Measurements from ENCODE around the gene CCNY.

Gene CCNY

GRCh38 chr10:35595106-35595505 is 258.8 kb downstream of the CCNY start:
- DNase-seq = no peak

DNA sequence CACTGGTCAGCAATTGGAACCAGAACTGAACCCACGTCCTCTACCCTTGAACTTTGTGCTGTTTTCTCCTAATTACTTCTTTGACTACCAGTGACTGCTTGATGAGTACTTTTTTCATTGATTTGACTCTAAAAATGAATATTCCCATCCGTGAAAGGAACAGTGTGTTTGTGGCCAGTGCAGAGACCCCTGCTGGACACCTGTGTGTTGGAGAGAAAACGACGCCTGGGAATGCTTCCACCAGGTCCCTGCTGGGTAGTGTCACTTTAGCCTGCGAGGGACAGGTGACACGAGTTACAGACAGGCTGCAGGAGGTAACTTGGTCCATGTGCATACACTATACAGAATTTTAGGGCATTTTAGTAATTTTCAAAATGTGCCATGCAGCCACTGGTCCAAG is 262.1 kb downstream of the CCNY start:
- no peak for DNase-seq

DNA sequence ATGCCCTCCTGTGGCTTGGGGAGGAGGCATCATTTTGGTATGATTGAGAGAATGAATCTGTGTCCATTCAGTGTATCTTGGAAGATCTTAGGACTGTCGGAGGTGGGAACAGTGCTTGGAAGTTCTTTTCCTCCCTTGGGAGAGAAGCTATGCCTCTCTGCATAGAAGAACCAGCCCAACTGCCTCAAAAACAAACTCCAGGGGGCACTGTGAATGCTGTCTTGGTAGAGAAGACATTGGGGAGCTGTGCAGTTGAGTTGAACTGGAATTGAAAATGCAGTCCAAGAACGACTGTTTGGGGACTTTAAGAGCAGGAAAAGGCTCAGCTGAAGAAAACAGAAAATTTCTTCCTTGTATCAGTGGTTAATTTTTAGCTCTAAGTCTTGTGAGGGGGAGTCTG is 263.9 kb downstream of the CCNY start:
- DNase-seq = no peak

DNA sequence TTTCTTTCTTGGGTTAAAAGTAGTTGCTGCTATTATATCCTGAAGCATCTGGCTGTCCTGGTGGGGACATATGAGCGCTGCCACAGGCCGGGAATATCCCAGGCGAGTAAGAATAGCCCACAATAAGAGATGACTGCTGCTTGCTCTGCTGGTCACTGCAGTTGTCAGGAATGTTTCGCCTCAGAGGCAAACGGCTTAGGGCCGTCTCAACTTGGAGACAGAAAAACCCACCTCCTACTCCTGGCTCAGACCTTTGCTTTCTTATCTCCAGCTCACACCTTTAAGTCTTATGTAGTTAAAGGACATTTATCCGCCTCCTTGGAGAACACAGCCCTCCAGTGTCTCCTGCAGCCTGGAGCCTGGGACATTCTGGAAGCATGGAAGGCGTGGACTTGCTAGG is 268.9 kb downstream of the CCNY start, which contains the start of gene GJD4:
Gene GJD4 (plus strand): TSS at position 151 of the 400 bp plus-strand sequence. CDS start 227 bp downstream, at position 378.
- DNase-seq = no peak

GRCh38 chr10:35606430-35606829 is 270.1 kb downstream of the CCNY start:
- no peak for DNase-seq

GRCh38 chr10:35607475-35608327 is 271.4 kb downstream of the CCNY start:
- DNase-seq = peak; percentile 29

DNA sequence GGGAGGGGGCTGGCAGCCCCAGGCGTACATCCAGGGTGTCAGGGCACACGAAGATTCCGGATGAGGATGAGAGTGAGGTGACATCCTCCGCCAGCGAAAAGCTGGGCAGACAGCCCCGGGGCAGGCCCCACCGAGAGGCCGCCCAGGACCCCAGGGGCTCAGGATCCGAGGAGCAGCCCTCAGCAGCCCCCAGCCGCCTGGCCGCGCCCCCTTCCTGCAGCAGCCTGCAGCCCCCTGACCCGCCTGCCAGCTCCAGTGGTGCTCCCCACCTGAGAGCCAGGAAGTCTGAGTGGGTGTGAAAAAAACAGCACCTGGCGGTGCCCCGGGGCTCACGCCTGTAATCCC is 272.0 kb downstream of the CCNY start:
- peak; percentile 11 for DNase-seq

DNA sequence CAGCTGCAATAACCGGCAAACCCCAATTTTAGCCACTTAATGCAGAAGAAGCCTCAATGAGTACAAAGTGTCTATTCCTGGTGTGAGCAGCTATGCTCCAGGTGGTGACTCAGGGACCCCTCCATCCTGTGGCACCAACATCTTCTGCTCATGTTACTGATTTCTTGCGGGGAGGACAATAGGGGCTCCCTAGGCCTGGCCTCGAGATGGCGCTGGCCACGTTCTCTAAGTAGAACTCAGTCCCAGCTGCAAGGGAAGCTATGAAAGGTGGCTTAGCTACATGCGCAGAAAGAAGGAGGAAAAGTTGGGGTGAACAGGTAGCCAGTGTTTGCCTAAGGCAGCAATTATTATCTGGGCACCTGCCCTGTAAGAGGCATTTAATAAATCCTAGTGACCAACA is 275.4 kb downstream of the CCNY start:
- DNase-seq = peak; percentile 21

DNA sequence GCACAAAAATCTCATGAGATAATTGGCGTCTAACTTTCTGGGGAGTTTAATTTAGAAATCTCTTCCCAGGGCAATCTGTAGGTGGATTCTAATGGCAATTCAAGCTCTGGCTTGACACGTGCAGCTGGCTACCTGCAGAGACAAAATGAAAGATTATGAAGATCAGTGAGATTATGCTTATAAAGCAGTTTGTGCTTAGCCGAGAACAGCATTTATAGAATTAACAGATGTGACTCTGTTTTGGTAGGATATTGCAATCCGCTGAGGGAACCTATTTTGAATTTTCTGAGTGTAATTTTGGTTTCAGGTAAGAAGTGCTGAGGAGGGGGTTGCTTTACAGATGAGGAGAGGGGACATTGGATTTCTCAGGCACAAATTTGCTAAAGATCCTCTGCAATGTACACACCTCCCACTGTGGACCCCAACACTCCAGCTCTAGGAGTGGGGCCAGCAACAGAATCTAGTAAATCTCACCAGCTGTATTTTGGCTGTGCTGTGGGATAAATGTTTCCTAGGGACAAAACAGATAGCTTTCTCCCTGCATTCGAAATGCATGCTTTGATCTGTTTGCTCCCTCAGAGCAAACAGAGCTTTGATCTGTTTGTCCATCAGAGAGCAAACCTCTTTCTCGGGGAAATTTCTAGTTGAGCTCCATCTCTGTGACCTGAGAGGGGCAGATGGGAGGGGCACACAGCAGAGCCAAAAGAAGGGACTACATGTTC is 276.2 kb downstream of the CCNY start:
- no peak for DNase-seq

DNA sequence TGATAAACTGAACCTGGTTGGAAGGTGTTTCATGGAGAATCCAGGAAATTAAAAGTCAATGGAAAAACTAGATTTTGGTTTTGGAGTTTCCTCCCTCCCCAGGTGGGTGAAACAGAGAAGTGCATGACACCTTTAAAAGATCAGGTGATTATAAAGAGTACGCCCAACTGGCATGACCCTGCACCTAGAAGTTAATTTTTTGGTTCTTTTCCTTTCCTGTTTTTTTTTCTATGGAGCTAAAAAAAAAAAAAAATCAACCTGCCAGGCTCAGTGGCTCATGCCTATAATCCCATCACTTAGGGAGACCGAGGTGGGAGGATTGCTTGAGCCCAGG is 276.8 kb downstream of the CCNY start:
- DNase-seq = no peak

GRCh38 chr10:35613597-35614226 is 277.4 kb downstream of the CCNY start:
- DNase-seq = peak; percentile 15

- DNase-seq = no peak
Measured at GRCh38 chr10:35614312-35614711, 278.0 kb downstream of the CCNY start.
